HG03060 (cell line): Measurements from ENCODE around the gene TNFSF8.

ENCODE experiments used
- ATAC-seq: cut with Tn5 transposase; IDR thresholded peaks from one replicate; pipeline ENCODE4 v1.9.1; 2021; ENCODE audit warnings: low read depth, moderate number of reproducible peaks; ENCODE audit not compliant: unreplicated experiment

TNFSF8 gene

GRCh38 chr9:114937516-114937915 lies 7.1 kb upstream of the TNFSF8 start:
- ATAC-seq, result no peak

GRCh38 chr9:114936581-114936980 lies 6.2 kb upstream of the TNFSF8 start:
- no peak for ATAC-seq

- no peak for ATAC-seq
Measured at GRCh38 chr9:114935119-114935518, 4.7 kb upstream of the TNFSF8 start.

- ATAC-seq, result no peak
Measured at GRCh38 chr9:114932502-114932901, 2.1 kb upstream of the TNFSF8 start.

- ATAC-seq, result no peak
Measured at GRCh38 chr9:114931407-114931806, 1.0 kb upstream of the TNFSF8 start.

- no peak for ATAC-seq
Measured at GRCh38 chr9:114929201-114929600, 1.2 kb downstream of the TNFSF8 start.

GRCh38 chr9:114928671-114929070 lies 1.7 kb downstream of the TNFSF8 start:
- no peak for ATAC-seq

- ATAC-seq, result no peak
Measured at GRCh38 chr9:114928136-114928535, 2.3 kb downstream of the TNFSF8 start.

- ATAC-seq, result no peak
Measured at GRCh38 chr9:114925672-114926071, 4.7 kb downstream of the TNFSF8 start.

GRCh38 chr9:114925039-114925438 lies 5.4 kb downstream of the TNFSF8 start:
- no peak for ATAC-seq

- no peak for ATAC-seq
Measured at GRCh38 chr9:114924327-114924726, 6.1 kb downstream of the TNFSF8 start.

GRCh38 chr9:114923918-114924317 lies 6.5 kb downstream of the TNFSF8 start:
- no peak for ATAC-seq

- no peak for ATAC-seq
Measured at GRCh38 chr9:114921171-114921570, 9.2 kb downstream of the TNFSF8 start.

GRCh38 chr9:114919611-114920010 lies 10.8 kb downstream of the TNFSF8 start:
- ATAC-seq, result no peak

GRCh38 chr9:114916481-114916880 lies 13.9 kb downstream of the TNFSF8 start:
- ATAC-seq, result no peak

- ATAC-seq, result no peak
Measured at GRCh38 chr9:114914139-114914538, 16.3 kb downstream of the TNFSF8 start.

- ATAC-seq, result no peak
Measured at GRCh38 chr9:114913656-114914055, 16.7 kb downstream of the TNFSF8 start.

- ATAC-seq, result no peak
Measured at GRCh38 chr9:114913217-114913616, 17.2 kb downstream of the TNFSF8 start.

GRCh38 chr9:114911167-114911821 lies 19.1 kb downstream of the TNFSF8 start:
- ATAC-seq, result no peak

GRCh38 chr9:114910541-114910940 lies 19.9 kb downstream of the TNFSF8 start:
- ATAC-seq, result no peak

- no peak for ATAC-seq
Measured at GRCh38 chr9:114909661-114910060, 20.7 kb downstream of the TNFSF8 start.

GRCh38 chr9:114908805-114909448 lies 21.5 kb downstream of the TNFSF8 start:
- ATAC-seq, result no peak
